ENCODE data around the gene GADD45G. TPM values are rescaled to one million over a fixed set of nuclear protein-coding genes. Genes with fewer than 3 reads are reported as not detected.

The GADD45G gene, protein sequence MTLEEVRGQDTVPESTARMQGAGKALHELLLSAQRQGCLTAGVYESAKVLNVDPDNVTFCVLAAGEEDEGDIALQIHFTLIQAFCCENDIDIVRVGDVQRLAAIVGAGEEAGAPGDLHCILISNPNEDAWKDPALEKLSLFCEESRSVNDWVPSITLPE
- 19.8 TPM for total RNA-seq
- long read RNA-seq, transcript GADD45G-201 (4 exons, 1,065 nt) = major isoform, 30 of 57 reads
- long read RNA-seq, partial matches to known transcripts = 6 of 57 reads
- long read RNA-seq, other reads (novel, unspliced or antisense) = 19 of 57 reads

DNA sequence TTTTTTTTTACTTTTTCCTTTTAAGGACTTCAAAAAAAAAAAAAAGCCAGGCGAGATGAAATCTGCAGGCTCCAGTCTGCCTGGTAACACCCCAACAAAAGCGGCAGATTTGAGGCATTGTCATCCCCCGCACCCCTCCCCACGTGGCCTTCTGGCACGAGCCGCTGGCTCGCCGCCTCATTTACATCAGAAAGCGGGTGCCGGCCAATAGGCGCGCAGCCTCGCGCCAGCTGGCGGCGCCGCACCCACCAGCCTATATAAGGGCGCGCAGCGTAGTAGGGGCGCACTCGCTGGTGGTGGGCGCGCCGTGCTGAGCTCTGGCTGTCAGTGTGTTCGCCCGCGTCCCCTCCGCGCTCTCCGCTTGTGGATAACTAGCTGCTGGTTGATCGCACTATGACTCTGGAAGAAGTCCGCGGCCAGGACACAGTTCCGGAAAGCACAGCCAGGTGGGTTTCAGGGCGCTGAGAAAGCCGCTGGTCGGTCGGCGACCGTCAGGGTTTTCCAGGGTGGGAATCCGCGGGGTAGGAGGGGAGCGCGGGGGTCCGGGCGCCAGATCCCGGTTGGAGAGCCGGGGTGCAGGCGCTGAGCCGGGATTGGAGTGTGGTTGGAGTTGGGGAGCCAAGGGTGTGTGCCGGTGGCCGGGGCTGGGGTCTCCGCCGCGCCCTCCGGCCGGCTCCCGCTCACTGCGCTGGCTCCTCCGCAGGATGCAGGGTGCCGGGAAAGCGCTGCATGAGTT lies at the start of gene GADD45G:
GADD45G (plus strand) TSS at position 284 of the 736 bp plus-strand sequence; CDS start at position 394, 110 bp downstream.
- intact Hi-C loops (cut with DNase I) = loop anchor here (5.0 kb wide), 1 partner anchor 497 kb away; no protein-coding TSS in a partner anchor
- DNase-seq (peak; percentile 96), ATAC-seq (peak; percentile 72)
- Histone ChIP-seq H3K9me3 (no peaks in the 10 kb centered on the region), H3K4me1 (peaks cover 29% of the 10 kb centered on the region), H3K27me3 (no peaks in the 10 kb centered on the region), H3K27ac (peak within 1 kb of the TSS; percentile 94), H3K36me3 (no peaks in the 10 kb centered on the region), H3K4me3 (peak within 1 kb of the TSS; percentile 74)
- TF ChIP-seq CTCF (IDR thresholded peaks at IDR 0.05) = no peak

- peak overlapping the region; percentile 78 for H3K27ac ChIP-seq
- ATAC-seq = no peak
- no peak overlapping the region for H3K4me3 ChIP-seq
- DNase-seq = no peak
- H3K27me3 ChIP-seq = no peaks in the 10 kb centered on the region
- no peaks in the 10 kb centered on the region for H3K36me3 ChIP-seq
- intact Hi-C loops (cut with DNase I) = no loop called here
- no peak for TF ChIP-seq CTCF (IDR thresholded peaks at IDR 0.05)
- H3K9me3 ChIP-seq = no peaks in the 10 kb centered on the region
- H3K4me1 ChIP-seq = peaks cover 21% of the 10 kb centered on the region
Measured at GRCh38 chr9:89555036-89555415, 49.8 kb upstream of the GADD45G start.

DNA sequence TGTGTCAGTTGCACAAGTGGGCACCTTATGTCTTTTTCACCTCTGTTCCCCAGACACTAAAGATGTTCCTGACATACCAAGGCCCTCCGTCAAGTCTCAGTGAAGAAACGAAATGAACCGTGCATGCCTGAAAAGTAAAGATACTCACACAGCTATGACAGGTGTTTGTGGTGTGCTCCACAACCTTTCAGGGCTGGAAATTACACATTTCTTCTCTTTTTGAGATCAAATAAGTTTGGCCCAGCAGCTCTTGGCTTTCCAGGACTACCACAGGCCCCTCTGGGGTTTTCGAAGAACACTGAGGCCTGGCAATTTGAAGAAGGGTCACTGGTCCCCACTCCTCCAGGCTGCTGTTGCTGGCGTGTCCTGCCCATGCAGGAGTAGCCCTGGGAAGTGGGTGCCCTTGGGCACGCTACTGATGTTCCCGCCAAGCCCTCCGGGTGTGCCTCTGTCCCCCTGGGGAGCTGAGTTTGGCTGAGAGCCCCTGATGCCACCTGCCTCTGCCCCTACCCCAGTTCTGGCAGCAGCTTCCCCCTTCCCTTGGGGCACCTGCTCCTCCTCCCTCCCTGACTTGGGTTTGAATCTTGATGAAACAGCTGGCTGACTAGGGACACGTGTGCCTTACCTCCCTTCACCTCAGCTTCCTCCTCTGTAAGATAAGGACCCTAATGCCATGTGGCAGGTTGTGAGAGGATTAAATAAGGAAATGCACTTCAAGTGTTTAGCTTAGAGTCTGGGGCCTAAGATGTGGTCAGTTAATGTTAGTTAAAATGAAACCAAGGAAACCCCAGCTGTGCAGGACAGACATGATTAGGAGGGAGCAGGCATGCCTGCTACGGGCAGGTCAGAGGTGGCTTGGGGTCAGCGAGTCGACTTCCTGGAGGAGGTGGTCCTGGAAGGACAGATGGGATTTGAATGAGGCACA lies 49.1 kb upstream of the GADD45G start:
- peak overlapping the region; percentile 78 for H3K27ac ChIP-seq
- no peaks in the 10 kb centered on the region for H3K27me3 ChIP-seq
- H3K4me3 ChIP-seq = no peak overlapping the region
- intact Hi-C loops (cut with DNase I) = no loop called here
- H3K36me3 ChIP-seq = no peaks in the 10 kb centered on the region
- H3K9me3 ChIP-seq = no peaks in the 10 kb centered on the region
- no peak for TF ChIP-seq CTCF (IDR thresholded peaks at IDR 0.05)
- H3K4me1 ChIP-seq = peaks cover 21% of the 10 kb centered on the region
- DNase-seq (no peak), ATAC-seq (peak; percentile 60)

DNA sequence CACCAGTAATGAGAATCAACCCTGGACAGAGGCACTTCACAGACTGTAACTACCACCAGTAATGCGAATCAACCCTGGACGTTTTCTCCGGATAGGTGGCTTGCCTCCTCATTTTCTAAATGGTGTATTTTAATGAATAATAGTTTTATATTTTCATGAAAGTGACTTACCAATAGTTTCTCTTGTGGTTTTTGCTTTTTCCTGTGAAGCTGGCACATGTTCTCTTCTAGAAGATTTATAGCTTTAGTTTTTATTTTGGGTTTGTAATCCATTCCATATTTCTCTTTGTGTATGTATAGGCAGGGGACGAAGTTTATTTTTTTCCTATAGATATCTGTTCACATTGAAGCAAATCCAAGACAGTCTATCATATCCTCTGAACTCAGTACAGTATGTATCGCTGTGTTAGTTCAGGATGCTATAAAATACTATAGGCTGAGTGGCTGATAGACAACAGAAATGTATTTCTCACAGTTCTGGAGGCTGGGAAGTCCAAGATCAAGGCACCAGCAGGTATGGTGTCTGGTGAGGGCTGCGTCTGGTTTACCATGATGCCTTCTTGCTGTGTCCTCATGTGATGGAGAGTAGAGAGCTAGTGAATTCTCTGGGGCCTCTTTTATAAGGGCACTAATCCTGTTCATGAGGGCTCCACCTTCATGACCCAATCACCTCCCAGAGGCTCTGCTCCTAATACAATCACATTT lies 46.5 kb upstream of the GADD45G start:
- intact Hi-C loops (cut with DNase I) = no loop called here

More for the DNA sequence above, 46.5 kb upstream of the GADD45G start:
- no peaks in the 10 kb centered on the region for H3K9me3 ChIP-seq
- peaks cover 21% of the 10 kb centered on the region for H3K4me1 ChIP-seq
- no peak for DNase-seq
- H3K36me3 ChIP-seq = no peaks in the 10 kb centered on the region
- no peak for TF ChIP-seq CTCF (IDR thresholded peaks at IDR 0.05)
- no peaks in the 10 kb centered on the region for H3K27me3 ChIP-seq
- H3K4me3 ChIP-seq = no peak overlapping the region
- H3K27ac ChIP-seq = no peak overlapping the region
- ATAC-seq = no peak

Data from upper lobe of right lung (tissue), 1 donor.